GM21381 (cell line): Measurements from ENCODE around the gene STK25.
"Not testable (repeated sequence)": the region's sequence is repeated elsewhere in the genome, so short reads cannot be mapped to it uniquely, and the experiment has no call there.

ENCODE experiments used
- ATAC-seq: cut with Tn5 transposase; IDR thresholded peaks from one replicate; pipeline ENCODE4 v1.9.1; 2021; ENCODE audit warnings: mild to moderate bottlenecking, moderate library complexity; ENCODE audit not compliant: unreplicated experiment

Gene STK25

GRCh38 chr2:241540401-241540770 lies 32.0 kb upstream of the STK25 start:
- no peak for ATAC-seq

GRCh38 chr2:241539616-241540374 lies 31.4 kb upstream of the STK25 start:
- ATAC-seq, result no peak

- no peak for ATAC-seq
These were observed 30.6 kb upstream of the STK25 start for GRCh38 chr2:241538838-241539615.

- no peak for ATAC-seq
These were observed 27.7 kb upstream of the STK25 start for GRCh38 chr2:241535871-241536655.

GRCh38 chr2:241534701-241535375 lies 26.5 kb upstream of the STK25 start:
- no peak for ATAC-seq

GRCh38 chr2:241534293-241534692 lies 25.9 kb upstream of the STK25 start:
- no peak for ATAC-seq

GRCh38 chr2:241532733-241533601 lies 24.6 kb upstream of the STK25 start:
- ATAC-seq, result no peak

- ATAC-seq, result no peak
These were observed 23.8 kb upstream of the STK25 start for GRCh38 chr2:241532168-241532567.

GRCh38 chr2:241531161-241531722 lies 22.9 kb upstream of the STK25 start:
- ATAC-seq, result no peak

GRCh38 chr2:241530571-241530970 lies 22.2 kb upstream of the STK25 start:
- no peak for ATAC-seq

GRCh38 chr2:241525818-241526780 lies 17.7 kb upstream of the STK25 start:
- ATAC-seq, result not testable (repeated sequence)

- ATAC-seq, result no peak
These were observed 14.1 kb upstream of the STK25 start for GRCh38 chr2:241522477-241522876.

- no peak for ATAC-seq
These were observed 11.3 kb upstream of the STK25 start for GRCh38 chr2:241519669-241520068.

- ATAC-seq, result no peak
These were observed 8.9 kb upstream of the STK25 start for GRCh38 chr2:241517297-241517696.

GRCh38 chr2:241516520-241516965 lies 8.2 kb upstream of the STK25 start:
- no peak for ATAC-seq

- peak; percentile 62 for ATAC-seq
These were observed 6.8 kb upstream of the STK25 start for GRCh38 chr2:241514986-241515737.

GRCh38 chr2:241514553-241514952 lies 6.2 kb upstream of the STK25 start:
- ATAC-seq, result no peak
